Measurements from ENCODE around the gene WTIP. TPM values are rescaled to one million over a fixed set of nuclear protein-coding genes. Genes with fewer than 3 reads are reported as not detected.

The WTIP gene
- total RNA-seq, 1 experiment from 2014 or later: 32.5 TPM

GRCh38 chr19:34495416-34495815, 13.9 kb downstream of the WTIP start:
- peaks cover 22 to 75% (median 70%) of the 10 kb centered on the region in 3 experiments; a peak in 6 of 7 replicates for H3K36me3 Mint-ChIP-seq (ENCODE audit: insufficient read depth in 1 of 3, low read depth in 3 of 3)
- H3K4me1 Mint-ChIP-seq: peaks cover 4 to 8% of the 10 kb centered on the region in 2 experiments; a peak in 2 of 4 replicates
- Histone ChIP-seq H3K18ac (ENCODE audit: insufficient read length, low read depth, low read length) (no peak overlapping the region), H2BK120ac (ENCODE audit: low read depth, low read length, poor library complexity, severe bottlenecking) (no peak overlapping the region), H3T11ph (ENCODE audit: low read length) (no peak overlapping the region), H2AFZ (ENCODE audit: low read length) (no peak overlapping the region), H4K5ac (ENCODE audit: insufficient read length, low read depth, low read length) (no peak overlapping the region), H3K4me1 (ENCODE audit: insufficient read depth, low read length) (no peaks in the 10 kb centered on the region), H3K9me3 (ENCODE audit: control insufficient read depth, low read depth, low read length) (no peaks in the 10 kb centered on the region), H3K56ac (ENCODE audit: insufficient read length, low read depth, low read length) (no peak overlapping the region), H3K23ac (ENCODE audit: insufficient read length, low read depth, low read length) (no peak overlapping the region), H3K79me1 (ENCODE audit: insufficient read depth, low read depth, low read length, poor library complexity, severe bottlenecking) (no peaks in the 10 kb centered on the region), H2BK15ac (ENCODE audit: low read depth, low read length) (no peak overlapping the region), H3K23me2 (ENCODE audit: insufficient read length, low read depth, low read length, poor library complexity, severe bottlenecking) (no peaks in the 10 kb centered on the region), H3K4ac (ENCODE audit: low read depth, low read length) (no peak overlapping the region), H3K4me2 (ENCODE audit: insufficient read depth, insufficient read length, low read length) (no peak overlapping the region), H2BK20ac (ENCODE audit: low read depth, low read length, poor library complexity, severe bottlenecking) (no peak overlapping the region), H3K27ac (ENCODE audit: insufficient read length, low read depth, low read length) (no peak overlapping the region), H2BK5ac (ENCODE audit: insufficient read length, low read length) (no peak overlapping the region), H4K91ac (ENCODE audit: insufficient read length, low read depth, low read length) (no peak overlapping the region), H4K8ac (replicated peaks; ENCODE audit: insufficient read length, low read depth, low read length) (no peak overlapping the region), H3K79me2 (ENCODE audit: insufficient read depth, low read length) (no peaks in the 10 kb centered on the region), H2BK12ac (ENCODE audit: insufficient read length, low read depth, low read length) (no peak overlapping the region), H3K9ac (ENCODE audit: extremely low read depth, insufficient read length, low read length) (no peak overlapping the region), H3K14ac (ENCODE audit: insufficient read depth, low read length) (no peak overlapping the region), H4K20me1 (ENCODE audit: control insufficient read depth, insufficient read depth, insufficient read length) (no peaks in the 10 kb centered on the region), H2AK5ac (ENCODE audit: insufficient read length, low read length) (no peak overlapping the region), H3K27me3 (ENCODE audit: insufficient read depth, low read length) (no peaks in the 10 kb centered on the region)
- H3K27me3 Mint-ChIP-seq (ENCODE audit: low read depth): no peaks in the 10 kb centered on the region; the same call in 1 of the 2 replicates
- TF ChIP-seq, protein P1, sequence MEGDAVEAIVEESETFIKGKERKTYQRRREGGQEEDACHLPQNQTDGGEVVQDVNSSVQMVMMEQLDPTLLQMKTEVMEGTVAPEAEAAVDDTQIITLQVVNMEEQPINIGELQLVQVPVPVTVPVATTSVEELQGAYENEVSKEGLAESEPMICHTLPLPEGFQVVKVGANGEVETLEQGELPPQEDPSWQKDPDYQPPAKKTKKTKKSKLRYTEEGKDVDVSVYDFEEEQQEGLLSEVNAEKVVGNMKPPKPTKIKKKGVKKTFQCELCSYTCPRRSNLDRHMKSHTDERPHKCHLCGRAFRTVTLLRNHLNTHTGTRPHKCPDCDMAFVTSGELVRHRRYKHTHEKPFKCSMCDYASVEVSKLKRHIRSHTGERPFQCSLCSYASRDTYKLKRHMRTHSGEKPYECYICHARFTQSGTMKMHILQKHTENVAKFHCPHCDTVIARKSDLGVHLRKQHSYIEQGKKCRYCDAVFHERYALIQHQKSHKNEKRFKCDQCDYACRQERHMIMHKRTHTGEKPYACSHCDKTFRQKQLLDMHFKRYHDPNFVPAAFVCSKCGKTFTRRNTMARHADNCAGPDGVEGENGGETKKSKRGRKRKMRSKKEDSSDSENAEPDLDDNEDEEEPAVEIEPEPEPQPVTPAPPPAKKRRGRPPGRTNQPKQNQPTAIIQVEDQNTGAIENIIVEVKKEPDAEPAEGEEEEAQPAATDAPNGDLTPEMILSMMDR (conservative IDR thresholded peaks at IDR 0.05): no peak
- H3K4me3 Mint-ChIP-seq: no peak overlapping the region
- H3K27ac Mint-ChIP-seq: no peak overlapping the region
- WGBS (ENCODE audit: extremely low coverage, insufficient read length, low lambda C conversion rate): no CpG with 5 or more reads among the region's 18 CpGs
- no peaks in the 10 kb centered on the region for H3K9me3 Mint-ChIP-seq
- no peak for DNase-seq

All from H9 (cell line).